RWPE1 (cell line): ENCODE data around the gene ELF5.

Experiments used
- CTCF ChIA-PET: fragments of 350-600 bp; sonication (Branson Sonifier 250); formaldehyde crosslinking; extraction: SDS; loops from one replicate; lab custom pipeline; 2021; lab: Yijun Ruan, JAX
- POLR2A ChIA-PET: fragments of 400-600 bp; formaldehyde crosslinking; extraction: SDS; loops from one replicate; lab custom pipeline; 2020; ENCODE audit warnings: antibody characterized with exemption; ENCODE audit not compliant: low non-redundant PET; lab: Yijun Ruan, JAX
- DNase-seq: peaks from one replicate; pipeline ENCODE4 v3.0.0; 2012; ENCODE audit warnings: low spot score
- H3K27ac ChIP-seq: fragments of 450-650 bp; 2 replicates; pipeline ENCODE4 v1.5.1; 2017
- CTCF ChIP-seq: fragments of 450-650 bp; conservative IDR thresholded peaks from 2 replicates; pipeline ENCODE4 v1.5.1; 2017; ENCODE audit warnings: low read depth, mild to moderate bottlenecking

ELF5 gene

GRCh38 chr11:34447044-34447443, 66.5 kb downstream of the ELF5 start:
- no peak for TF ChIP-seq CTCF
- POLR2A ChIA-PET: no interaction called here
- DNase-seq: no peak
- H3K27ac ChIP-seq: no peak overlapping the region
- CTCF ChIA-PET: no interaction called here

GRCh38 chr11:34446386-34446785, 67.2 kb downstream of the ELF5 start:
- no peak overlapping the region for H3K27ac ChIP-seq
- TF ChIP-seq CTCF: no peak
- POLR2A ChIA-PET: no interaction called here
- DNase-seq: no peak
- CTCF ChIA-PET: interaction anchor here (0.6 kb wide), 2 partner anchors 63 to 87 kb away, joined by 3 read pairs; no protein-coding TSS in a partner anchor

GRCh38 chr11:34445956-34446355, 67.6 kb downstream of the ELF5 start:
- CTCF ChIA-PET: interaction anchor here (0.6 kb wide), 2 partner anchors 63 to 87 kb away, joined by 3 read pairs; no protein-coding TSS in a partner anchor
- POLR2A ChIA-PET: no interaction called here
- H3K27ac ChIP-seq: no peak overlapping the region

GRCh38 chr11:34444428-34444827, 69.2 kb downstream of the ELF5 start:
- no peak for TF ChIP-seq CTCF
- CTCF ChIA-PET: no interaction called here
- POLR2A ChIA-PET: no interaction called here
- no peak for DNase-seq
- H3K27ac ChIP-seq: no peak overlapping the region

More at GRCh38 chr11:34445956-34446355, 67.6 kb downstream of the ELF5 start:
- no peak for TF ChIP-seq CTCF
- no peak for DNase-seq

GRCh38 chr11:34443136-34443535, 70.5 kb downstream of the ELF5 start:
- CTCF ChIA-PET: no interaction called here
- POLR2A ChIA-PET: no interaction called here

GRCh38 chr11:34441814-34442213, 71.8 kb downstream of the ELF5 start:
- ChIA-PET CTCF (interaction anchor here (0.7 kb wide), 1 partner anchor 516 kb away, joined by 4 read pairs; no protein-coding TSS in a partner anchor), POLR2A (no interaction called here)
- no peak overlapping the region for H3K27ac ChIP-seq
- TF ChIP-seq CTCF: no peak
- DNase-seq: no peak

More at GRCh38 chr11:34443136-34443535, 70.5 kb downstream of the ELF5 start:
- no peak for TF ChIP-seq CTCF
- DNase-seq: no peak
- H3K27ac ChIP-seq: no peak overlapping the region
